PC-9 (cell line): ENCODE results near the gene TRPT1. TPM values are rescaled to one million over a fixed set of nuclear protein-coding genes. Genes with fewer than 3 reads are reported as not detected.

Experiments used
- BruUV-seq: library from RNA; stranded (reverse); fragments of 400-500 nt; replicated peaks from 2 replicates; lab custom pipeline; 2021; lab: Mats Ljungman, UMichigan
- CTCF ChIA-PET: fragments of 300-600 bp; sonication (Branson Sonifier 250); formaldehyde crosslinking; loops from one replicate; lab custom pipeline; 2022; ENCODE audit warnings: antibody characterized with exemption; lab: Charles Lee
- POLR2A ChIA-PET: fragments of 300-600 bp; sonication (Branson Sonifier 250); formaldehyde crosslinking; loops from one replicate; lab custom pipeline; 2022; ENCODE audit warnings: antibody characterized with exemption; ENCODE audit not compliant: unreplicated experiment; lab: Charles Lee
- DNase-seq, 2 experiments: peaks; one replicate each; pipeline versions ENCODE4 v3.0.0 to v3.0.0-alpha.2; 2015 to 2022; ENCODE audit warnings: mixed read lengths in 1 of 2
- H2AFZ ChIP-seq: fragments of 200-600 bp; sonication (generic); 2 replicates; pipeline ENCODE4 v1.8.1; 2017; ENCODE audit warnings: antibody characterized with exemption
- H3F3A ChIP-seq: fragments of 200-600 bp; sonication (generic); 2 replicates; pipeline ENCODE4 v1.8.1; 2017; ENCODE audit warnings: antibody characterized with exemption, mild to moderate bottlenecking, low read depth; ENCODE audit not compliant: insufficient read depth
- H3K27ac ChIP-seq: fragments of 200-600 bp; sonication (generic); 2 replicates; pipeline ENCODE4 v1.6.1; 2016; ENCODE audit warnings: mixed run types
- H3K27me3 ChIP-seq: fragments of 200-600 bp; sonication (generic); 2 replicates; pipeline ENCODE4 v1.6.1; 2016; ENCODE audit warnings: low read depth, mixed run types; ENCODE audit not compliant: insufficient read depth
- H3K36me3 ChIP-seq: fragments of 200-600 bp; sonication (generic); 2 replicates; pipeline ENCODE4 v1.6.1; 2016; ENCODE audit warnings: low read depth, mixed run types
- H3K4me1 ChIP-seq: fragments of 200-600 bp; sonication (generic); replicated peaks from 2 replicates; pipeline ENCODE4 v1.6.1; 2016; ENCODE audit warnings: mixed run types; ENCODE audit not compliant: insufficient read depth
- H3K4me2 ChIP-seq: fragments of 200-600 bp; sonication (generic); 2 replicates; pipeline ENCODE4 v1.6.1; 2017; ENCODE audit warnings: mixed run types
- H3K4me3 ChIP-seq: fragments of 200-600 bp; sonication (generic); 2 replicates; pipeline ENCODE4 v1.6.1; 2016; ENCODE audit warnings: mixed run types
- H3K79me2 ChIP-seq: fragments of 200-600 bp; sonication (generic); 2 replicates; pipeline ENCODE4 v1.6.1; 2017; ENCODE audit warnings: low read depth, mixed run types
- H3K9me2 ChIP-seq: fragments of 200-600 bp; sonication (generic); 2 replicates; pipeline ENCODE4 v1.8.1; 2017; ENCODE audit warnings: mild to moderate bottlenecking; ENCODE audit not compliant: insufficient read depth
- H3K9me3 ChIP-seq: fragments of 200-600 bp; sonication (generic); 2 replicates; pipeline ENCODE4 v1.8.1; 2016; ENCODE audit warnings: low read depth; ENCODE audit not compliant: insufficient read depth
- H4K20me1 ChIP-seq: fragments of 200-600 bp; sonication (generic); 2 replicates; pipeline ENCODE4 v1.8.1; 2017; ENCODE audit not compliant: insufficient read depth
- CTCF ChIP-seq: fragments of 200-600 bp; sonication (generic); conservative IDR thresholded peaks from 2 replicates; pipeline ENCODE4 v1.6.1; 2017; ENCODE audit warnings: mixed run types, antibody characterized with exemption, mild to moderate bottlenecking, moderate library complexity
- EZH2 ChIP-seq: fragments of 200-600 bp; sonication (generic); IDR thresholded peaks from 2 replicates; pipeline ENCODE4 v1.8.0; 2017; ENCODE audit warnings: antibody characterized with exemption, low read depth
- intact Hi-C: fragments of 100-400 bp; cut with micrococcal nuclease; formaldehyde crosslinking; loops from one replicate; pipeline ENCODE4 v1.10.0; 2022; ENCODE audit not compliant: unreplicated experiment
- total RNA-seq: library from RNA; stranded (reverse); gene quantifications from 2 replicates; pipeline ENCODE4 v1.2.3, GENCODE V29; 2021

TRPT1 gene
- total RNA-seq, 1 experiment from 2014 or later: 55.2 TPM

- intact Hi-C loops: no loop called here
- Histone ChIP-seq H3K36me3 (peaks cover 10% of the 10 kb centered on the region; the same call in 1 of the 2 replicates), H3K9me2 (no peaks in the 10 kb centered on the region), H2AFZ (no peak overlapping the region), H3K27me3 (no peaks in the 10 kb centered on the region), H3K27ac (no peak overlapping the region), H3F3A (peaks cover 70% of the 10 kb centered on the region), H3K9me3 (no peaks in the 10 kb centered on the region), H3K4me2 (peak overlapping the region; percentile 27; the same call in 1 of the 2 replicates), H3K79me2 (peaks cover 45% of the 10 kb centered on the region), H3K4me3 (no peak overlapping the region), H3K4me1 (peaks cover 37% of the 10 kb centered on the region), H4K20me1 (0 out of 2 replicates have a peak, but pooled peaks cover 5% of the 10 kb centered on the region)
- TF ChIP-seq CTCF (no peak), EZH2 (no peak)
- ChIA-PET POLR2A (no interaction called here), CTCF (no interaction called here)
- BruUV-seq: no TSS peak
- no peak for DNase-seq
Measured at GRCh38 chr11:64244107-64244506, 18.1 kb upstream of the TRPT1 start.

- Histone ChIP-seq H2AFZ (no peak overlapping the region), H3K9me2 (no peaks in the 10 kb centered on the region), H3K4me1 (peaks cover 44% of the 10 kb centered on the region), H3K4me2 (peak overlapping the region; percentile 72), H3K79me2 (peaks cover 45% of the 10 kb centered on the region), H3K36me3 (peaks cover 10% of the 10 kb centered on the region; the same call in 1 of the 2 replicates), H3K4me3 (no peak overlapping the region), H4K20me1 (0 out of 2 replicates have a peak, but pooled peaks cover 5% of the 10 kb centered on the region), H3K27ac (no peak overlapping the region), H3K9me3 (no peaks in the 10 kb centered on the region), H3F3A (peaks cover 71% of the 10 kb centered on the region), H3K27me3 (no peaks in the 10 kb centered on the region)
- ChIA-PET CTCF (no interaction called here), POLR2A (no interaction called here)
- no peak for DNase-seq
- TF ChIP-seq CTCF (no peak), EZH2 (no peak)
- BruUV-seq: TSS peak; percentile 3
- intact Hi-C loops: no loop called here
Measured at GRCh38 chr11:64243236-64243854, 17.4 kb upstream of the TRPT1 start.

GRCh38 chr11:64241491-64242374 is 15.7 kb upstream of the TRPT1 start:
- H3F3A ChIP-seq: peaks cover 64% of the 10 kb centered on the region
- 0 out of 2 replicates have a peak overlapping the region, but pooled peaks have one; percentile 30 for H2AFZ ChIP-seq
- no peaks in the 10 kb centered on the region for H3K9me2 ChIP-seq
- H3K4me2 ChIP-seq: peak overlapping the region; percentile 72
- intact Hi-C loops: loop anchor here (1.0 to 2.0 kb wide), 3 partner anchors 29 to 75 kb away; partner anchors contain the start of genes ESRRA and TRMT112
- no peaks in the 10 kb centered on the region for H3K9me3 ChIP-seq
- no peaks in the 10 kb centered on the region for H3K27me3 ChIP-seq
- H4K20me1 ChIP-seq: 0 out of 2 replicates have a peak, but pooled peaks cover 5% of the 10 kb centered on the region
- no TSS peak for BruUV-seq
- peak; percentile 67 to 76 for DNase-seq
- peak overlapping the region; percentile 90 for H3K4me3 ChIP-seq
- H3K79me2 ChIP-seq: peaks cover 45% of the 10 kb centered on the region
- H3K4me1 ChIP-seq: peaks cover 43% of the 10 kb centered on the region
- H3K36me3 ChIP-seq: peaks cover 10% of the 10 kb centered on the region
- ChIA-PET POLR2A (interaction anchor here (0.6 to 1.0 kb wide), 10 partner anchors 9 to 1618 kb away, joined by 3 to 17 read pairs (median 4); partner anchors contain the start of gene PRDX5), CTCF (interaction anchor here (0.6 to 1.5 kb wide), 4 partner anchors 30 to 614 kb away, joined by 3 to 11 read pairs (median 6); no protein-coding TSS in a partner anchor)
- no peak for TF ChIP-seq EZH2
- TF ChIP-seq CTCF: no peak; the same call in 1 of the 2 replicates
- peak overlapping the region; percentile 36 for H3K27ac ChIP-seq
